IMR-90 (cell line): Measurements from ENCODE around the gene A3GALT2. TPM values are rescaled to one million over a fixed set of nuclear protein-coding genes. Genes with fewer than 3 reads are reported as not detected.

Experiments used
- ATAC-seq: fragments of 200-7000 bp; cut with Tn5 transposase; 2 replicates; pipeline ENCODE4 v1.9.1; 2020; ENCODE audit warnings: low read depth, mild to moderate bottlenecking, moderate library complexity
- BruUV-seq: library from RNA; stranded (reverse); fragments of 400-500 nt; replicated peaks from 2 replicates; lab custom pipeline; 2021; lab: Mats Ljungman, UMichigan
- CTCF ChIA-PET: fragments of 300-600 bp; formaldehyde crosslinking; extraction: SDS; loops from one replicate; lab custom pipeline; 2021; ENCODE audit warnings: antibody characterized with exemption; lab: Yijun Ruan, JAX
- POLR2A ChIA-PET: fragments of 300-600 bp; sonication (Branson Sonifier 250); formaldehyde crosslinking; loops from one replicate; lab custom pipeline; 2022; ENCODE audit warnings: antibody characterized with exemption; ENCODE audit not compliant: unreplicated experiment; lab: Charles Lee
- DNase-seq: peaks from one replicate; pipeline ENCODE4 v3.0.0; 2013
- H2AFZ ChIP-seq: replicated peaks from 2 replicates; pipeline ENCODE3; 2013; ENCODE audit warnings: low read length, mild to moderate bottlenecking; ENCODE audit not compliant: poor library complexity
- H2AK5ac ChIP-seq: 2 replicates; pipeline ENCODE4 v1.6.1; 2013; ENCODE audit warnings: low read depth, low read length, inconsistent platforms
- H2AK9ac ChIP-seq: replicated peaks from 2 replicates; pipeline ENCODE3; 2013; ENCODE audit warnings: mild to moderate bottlenecking, low read depth, low read length, moderate library complexity; ENCODE audit not compliant: poor library complexity
- H2BK120ac ChIP-seq: 2 replicates; pipeline ENCODE4 v1.6.1; 2013; ENCODE audit warnings: low read depth, low read length, inconsistent platforms
- H2BK15ac ChIP-seq: 3 replicates; pipeline ENCODE4 v1.6.1; 2013; ENCODE audit warnings: low read depth, low read length, inconsistent platforms
- H2BK20ac ChIP-seq: 2 replicates; pipeline ENCODE4 v1.6.1; 2013; ENCODE audit warnings: low read depth, mild to moderate bottlenecking, inconsistent platforms, low read length, moderate library complexity
- H2BK5ac ChIP-seq: 2 replicates; pipeline ENCODE4 v1.6.1; 2013; ENCODE audit warnings: mild to moderate bottlenecking, low read depth, low read length, inconsistent platforms; ENCODE audit not compliant: poor library complexity, severe bottlenecking
- H3K14ac ChIP-seq: replicated peaks from 2 replicates; pipeline ENCODE4 v1.6.1; 2013; ENCODE audit warnings: low read depth, low read length, inconsistent platforms
- H3K18ac ChIP-seq: 2 replicates; pipeline ENCODE4 v1.6.1; 2013; ENCODE audit warnings: low read depth, low read length, control low read depth
- H3K23ac ChIP-seq: 2 replicates; pipeline ENCODE4 v1.6.1; 2013; ENCODE audit warnings: low read depth, low read length, inconsistent platforms
- H3K27ac ChIP-seq: 2 replicates; pipeline ENCODE4 v1.5.1; 2013; ENCODE audit warnings: mild to moderate bottlenecking, control low read depth, low read length; ENCODE audit not compliant: insufficient read depth
- H3K27me3 ChIP-seq: 2 replicates; pipeline ENCODE4 v1.6.1; 2013; ENCODE audit warnings: low read length; ENCODE audit not compliant: control insufficient read depth, insufficient read depth
- H3K36me3 ChIP-seq: 2 replicates; pipeline ENCODE4 v1.6.1; 2013; ENCODE audit warnings: low read length, mixed read lengths; ENCODE audit not compliant: control insufficient read depth, insufficient read depth
- H3K4ac ChIP-seq: 2 replicates; pipeline ENCODE4 v1.6.1; 2013; ENCODE audit warnings: low read depth, low read length, inconsistent platforms
- H3K4me1 ChIP-seq: 2 replicates; pipeline ENCODE4 v1.6.1; 2013; ENCODE audit warnings: low read length, mixed read lengths; ENCODE audit not compliant: control insufficient read depth, insufficient read depth
- H3K4me2 ChIP-seq: 2 replicates; pipeline ENCODE4 v1.6.1; 2013; ENCODE audit warnings: low read depth, mild to moderate bottlenecking, control low read depth, low read length, moderate library complexity
- H3K4me3 ChIP-seq: 2 replicates; pipeline ENCODE4 v1.5.1; 2013; ENCODE audit warnings: low read depth, mild to moderate bottlenecking, control low read depth, low read length, moderate library complexity; ENCODE audit not compliant: insufficient read depth
- H3K56ac ChIP-seq: 2 replicates; pipeline ENCODE4 v1.6.1; 2013; ENCODE audit warnings: low read length, inconsistent platforms; ENCODE audit not compliant: insufficient read depth; ENCODE audit errors: extremely low read depth
- H3K79me1 ChIP-seq, 2 experiments: 2 replicates each; pipeline ENCODE4 v1.6.1; 2013; ENCODE audit warnings: low read length in 2 of 2, inconsistent platforms in 1 of 2, low read depth in 1 of 2
- H3K9ac ChIP-seq: 2 replicates; pipeline ENCODE4 v1.6.1; 2013; ENCODE audit warnings: low read depth, low read length, control low read depth
- H3K9me1 ChIP-seq: 2 replicates; pipeline ENCODE4 v1.6.1; 2013; ENCODE audit warnings: low read length, inconsistent platforms; ENCODE audit not compliant: insufficient read depth
- H3K9me3 ChIP-seq: 2 replicates; pipeline ENCODE4 v1.6.1; 2013; ENCODE audit warnings: low read length; ENCODE audit not compliant: control insufficient read depth, insufficient read depth
- H4K20me1 ChIP-seq: 2 replicates; pipeline ENCODE4 v1.6.1; 2013; ENCODE audit warnings: low read length, inconsistent platforms; ENCODE audit not compliant: insufficient read depth
- H4K5ac ChIP-seq: 2 replicates; pipeline ENCODE4 v1.6.1; 2013; ENCODE audit warnings: mild to moderate bottlenecking, low read depth, low read length, control low read depth
- H4K8ac ChIP-seq, 2 experiments: 2 replicates each; pipeline ENCODE4 v1.6.1; 2013; ENCODE audit warnings: low read depth in 2 of 2, low read length in 2 of 2, control low read depth in 1 of 2, inconsistent platforms in 1 of 2
- H4K91ac ChIP-seq: 2 replicates; pipeline ENCODE4 v1.6.1; 2013; ENCODE audit warnings: low read depth, low read length, inconsistent platforms; ENCODE audit not compliant: insufficient read depth
- WGBS, 2 experiments: methylation state at CpG; one replicate each; pipeline versions ENCODE4 v1.1.5 to v1.1.7; 2013; ENCODE audit warnings: missing lambda C conversion rate in 2 of 2; ENCODE audit not compliant: insufficient read length in 1 of 2; ENCODE audit errors: extremely low coverage in 2 of 2; 5-methylcytosine and 5-hydroxymethylcytosine counted together
- dilution Hi-C: fragments of 300-500 bp; cut with HindIII; formaldehyde crosslinking; loops from one replicate; pipeline ENCODE4 v1.14.3; 2018; ENCODE audit warnings: low sequenced_read_pairs; ENCODE audit not compliant: unreplicated experiment
- in situ Hi-C: fragments of 300-500 bp; cut with MboI; formaldehyde crosslinking; loops from 3 replicates; pipeline ENCODE4 v1.14.3; 2019; ENCODE audit warnings: low sequenced_read_pairs, inconsistent platforms, mixed read lengths
- intact Hi-C: fragments of 100-400 bp; cut with micrococcal nuclease; formaldehyde crosslinking; loops from 2 replicates; pipeline ENCODE4 v1.10.0; 2022
- polyA plus RNA-seq, 3 experiments: library from polyadenylated mRNA; depleted of rRNA; stranded (reverse); fragments of >200 nt; gene quantifications; 2 replicates each; pipeline ENCODE4 v1.2.3, GENCODE V29; 2012; ENCODE audit warnings: low replicate concordance in 1 of 3
- total RNA-seq: library from RNA; depleted of rRNA; stranded (reverse); fragments of >200 nt; gene quantifications from 2 replicates; pipeline ENCODE4 v1.2.3, GENCODE V29; 2012
- TF ChIP-seq, protein P1 (sequence below): fragments of 150-350 bp; IDR thresholded peaks from 2 replicates; pipeline ENCODE4 v1.6.1; 2017; ENCODE audit warnings: mild to moderate bottlenecking, antibody characterized with exemption, low read length, low read depth

Gene A3GALT2
- total and polyA plus RNA-seq, 2 of the 4 experiments (the other 2 are of a cell fraction) = not detected

DNA sequence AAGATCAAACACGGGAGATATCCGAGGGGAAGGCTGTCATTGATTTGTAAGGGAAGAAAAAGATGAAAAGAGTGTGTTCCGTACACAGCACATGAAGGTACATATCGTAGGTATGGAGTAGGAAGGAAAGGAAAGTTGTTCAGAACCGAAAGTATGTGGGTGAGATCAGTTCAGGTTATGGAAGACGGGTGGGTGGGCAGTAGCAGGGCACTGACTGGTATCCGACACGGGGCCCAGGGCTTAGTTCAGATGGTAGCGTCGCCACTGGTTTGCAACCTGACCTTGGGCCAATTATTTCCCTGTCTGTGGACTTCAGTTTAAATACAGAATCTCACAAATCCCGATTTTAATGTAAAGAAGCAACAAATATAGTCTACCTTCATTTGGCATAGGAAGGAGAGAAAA is 27.8 kb upstream of the A3GALT2 start:
- Histone ChIP-seq H3K56ac (peak overlapping the region; percentile 95), H2BK15ac (peak overlapping the region; percentile 76; the same call in 2 of the 3 replicates), H2AFZ (peak overlapping the region; percentile 37), H3K4me3 (peak overlapping the region; percentile 98), H2AK5ac (peak overlapping the region; percentile 96), H4K91ac (peak overlapping the region; percentile 98), H3K9me3 (no peaks in the 10 kb centered on the region), H3K36me3 (peaks cover 5% of the 10 kb centered on the region), H4K5ac (peak overlapping the region; percentile 93; the same call in 1 of the 2 replicates), H3K9ac (peak overlapping the region; percentile 100), H3K4me1 (peaks cover 14% of the 10 kb centered on the region), H3K27ac (peak overlapping the region; percentile 95), H3K27me3 (no peaks in the 10 kb centered on the region), H3K79me1 (peaks cover 6 to 30% of the 10 kb centered on the region in 2 experiments), H3K14ac (peak overlapping the region; percentile 99), H3K23ac (peak overlapping the region; percentile 100), H2BK5ac (peak overlapping the region; percentile 99), H3K9me1 (peaks cover 4% of the 10 kb centered on the region), H4K20me1 (peaks cover 38% of the 10 kb centered on the region), H2BK20ac (peak overlapping the region; percentile 53; the same call in 1 of the 2 replicates), H2AK9ac (peak overlapping the region; percentile 73), H3K18ac (peak overlapping the region; percentile 93), H3K4me2 (peak overlapping the region; percentile 95), H3K4ac (peak overlapping the region; percentile 99), H4K8ac (peak overlapping the region; percentile 65 to 97), H2BK120ac (peak overlapping the region; percentile 81)
- DNase-seq = no peak
- TF ChIP-seq, protein P1, sequence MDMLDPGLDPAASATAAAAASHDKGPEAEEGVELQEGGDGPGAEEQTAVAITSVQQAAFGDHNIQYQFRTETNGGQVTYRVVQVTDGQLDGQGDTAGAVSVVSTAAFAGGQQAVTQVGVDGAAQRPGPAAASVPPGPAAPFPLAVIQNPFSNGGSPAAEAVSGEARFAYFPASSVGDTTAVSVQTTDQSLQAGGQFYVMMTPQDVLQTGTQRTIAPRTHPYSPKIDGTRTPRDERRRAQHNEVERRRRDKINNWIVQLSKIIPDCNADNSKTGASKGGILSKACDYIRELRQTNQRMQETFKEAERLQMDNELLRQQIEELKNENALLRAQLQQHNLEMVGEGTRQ = no peak
- dilution Hi-C loops = no loop called here
- POLR2A ChIA-PET = no interaction called here
- intact Hi-C loops = loop anchor here (5.0 kb wide), 1 partner anchor 51 kb away; no protein-coding TSS in a partner anchor
- CTCF ChIA-PET = interaction anchor here (1.7 kb wide), 1 partner anchor 53 kb away, joined by 3 read pairs; no protein-coding TSS in a partner anchor
- BruUV-seq = no TSS peak
- no peak for ATAC-seq
- in situ Hi-C loops = no loop called here
- WGBS, 2 experiments = 0% methylated on average over 2 of the region's 11 CpGs; no CpG with 5 or more reads in 1 of the 2 experiments
